Neural progenitor cell (in vitro differentiated cells): ENCODE data around the gene LRP1B.

Source experiments
- EZH2phosphoT487 ChIP-seq: fragments of 200-600 bp; sonication (generic); IDR thresholded peaks from 2 replicates; pipeline ENCODE4 v1.6.1; 2017; ENCODE audit warnings: antibody characterized with exemption
- TF ChIP-seq, protein P1 (sequence below): fragments of 200-600 bp; sonication (generic); IDR thresholded peaks from 2 replicates; pipeline ENCODE4 v1.5.1; 2017; ENCODE audit warnings: antibody characterized with exemption, mild to moderate bottlenecking

DNA sequence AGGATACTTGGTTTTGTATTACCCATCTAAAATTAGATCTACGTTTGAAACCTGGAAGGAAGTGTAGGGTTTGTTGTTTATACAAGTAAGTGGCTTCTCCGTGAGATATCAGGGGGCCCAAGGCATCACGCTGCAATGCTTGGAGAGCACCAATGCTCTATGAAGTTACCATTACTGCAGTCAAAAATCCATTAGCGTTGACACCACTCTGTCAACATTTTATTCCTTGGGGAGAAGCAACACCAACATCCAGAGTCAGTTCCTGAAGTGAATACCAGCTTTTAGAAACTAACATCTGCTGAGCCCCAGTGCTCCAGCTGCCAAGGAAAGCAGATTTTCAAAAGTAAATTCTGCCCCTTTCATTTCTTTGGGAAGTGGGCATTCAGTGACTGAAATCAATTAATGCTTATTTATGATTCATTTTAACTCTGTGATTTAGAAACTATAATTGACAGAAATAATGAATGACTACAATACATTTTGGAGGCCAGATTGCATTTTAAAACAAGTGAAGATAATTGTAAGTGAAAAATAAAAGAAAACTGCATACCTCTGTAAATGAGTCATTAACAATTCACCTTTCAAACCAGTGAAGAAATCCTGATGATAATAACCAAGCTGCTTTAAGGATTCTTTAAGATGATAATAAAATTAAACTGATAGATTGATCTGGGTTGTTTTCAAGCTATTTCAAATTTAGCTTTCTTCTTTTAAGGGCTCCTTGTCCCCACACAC lies 30.5 kb downstream of the LRP1B start:
- TF ChIP-seq, protein P1, sequence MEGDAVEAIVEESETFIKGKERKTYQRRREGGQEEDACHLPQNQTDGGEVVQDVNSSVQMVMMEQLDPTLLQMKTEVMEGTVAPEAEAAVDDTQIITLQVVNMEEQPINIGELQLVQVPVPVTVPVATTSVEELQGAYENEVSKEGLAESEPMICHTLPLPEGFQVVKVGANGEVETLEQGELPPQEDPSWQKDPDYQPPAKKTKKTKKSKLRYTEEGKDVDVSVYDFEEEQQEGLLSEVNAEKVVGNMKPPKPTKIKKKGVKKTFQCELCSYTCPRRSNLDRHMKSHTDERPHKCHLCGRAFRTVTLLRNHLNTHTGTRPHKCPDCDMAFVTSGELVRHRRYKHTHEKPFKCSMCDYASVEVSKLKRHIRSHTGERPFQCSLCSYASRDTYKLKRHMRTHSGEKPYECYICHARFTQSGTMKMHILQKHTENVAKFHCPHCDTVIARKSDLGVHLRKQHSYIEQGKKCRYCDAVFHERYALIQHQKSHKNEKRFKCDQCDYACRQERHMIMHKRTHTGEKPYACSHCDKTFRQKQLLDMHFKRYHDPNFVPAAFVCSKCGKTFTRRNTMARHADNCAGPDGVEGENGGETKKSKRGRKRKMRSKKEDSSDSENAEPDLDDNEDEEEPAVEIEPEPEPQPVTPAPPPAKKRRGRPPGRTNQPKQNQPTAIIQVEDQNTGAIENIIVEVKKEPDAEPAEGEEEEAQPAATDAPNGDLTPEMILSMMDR, result no peak
- no peak for TF ChIP-seq EZH2phosphoT487
